Trophoblast cell (in vitro differentiated cells and primary cell): ENCODE results near the gene SAMD11.

Experiments used
- DNase-seq, 2 donors: peaks; one replicate each; pipeline ENCODE4 v3.0.0-alpha.2; 2016
- H2AFZ ChIP-seq: 2 replicates; pipeline ENCODE4 v1.6.1; 2013; ENCODE audit warnings: low read length, moderate library complexity, mild to moderate bottlenecking; ENCODE audit not compliant: insufficient read depth, poor library complexity
- H2AK5ac ChIP-seq: 2 replicates; pipeline ENCODE4 v1.6.1; 2013; ENCODE audit warnings: mild to moderate bottlenecking, low read length
- H2BK120ac ChIP-seq: 2 replicates; pipeline ENCODE4 v1.6.1; 2013; ENCODE audit warnings: low read length, mild to moderate bottlenecking, moderate library complexity; ENCODE audit not compliant: insufficient read depth, poor library complexity
- H2BK12ac ChIP-seq: 2 replicates; pipeline ENCODE4 v1.6.1; 2013; ENCODE audit warnings: mild to moderate bottlenecking, low read length, moderate library complexity
- H2BK5ac ChIP-seq: 2 replicates; pipeline ENCODE4 v1.6.1; 2013; ENCODE audit warnings: low read length, low read depth, moderate library complexity, mild to moderate bottlenecking; ENCODE audit not compliant: poor library complexity
- H3K14ac ChIP-seq: 2 replicates; pipeline ENCODE4 v1.6.1; 2013; ENCODE audit warnings: mild to moderate bottlenecking, low read length
- H3K18ac ChIP-seq: 2 replicates; pipeline ENCODE4 v1.6.1; 2013; ENCODE audit warnings: mild to moderate bottlenecking, low read length
- H3K23ac ChIP-seq: 2 replicates; pipeline ENCODE4 v1.6.1; 2013; ENCODE audit warnings: low read length
- H3K27ac ChIP-seq: 2 replicates; pipeline ENCODE4 v1.5.1; 2013; ENCODE audit warnings: low read depth, mild to moderate bottlenecking, inconsistent platforms, low read length, moderate library complexity
- H3K27me3 ChIP-seq: 2 replicates; pipeline ENCODE4 v1.6.1; 2013; ENCODE audit warnings: inconsistent platforms, mild to moderate bottlenecking, low read length, moderate library complexity; ENCODE audit not compliant: insufficient read depth
- H3K36me3 ChIP-seq, 2 experiments: 1 replicate in 1 of 2; 2 replicates in 1 of 2; pipeline ENCODE4 v1.6.1; 2013; ENCODE audit warnings: low read length in 2 of 2, mild to moderate bottlenecking in 2 of 2, moderate library complexity in 1 of 2; ENCODE audit not compliant: insufficient read depth in 2 of 2, control insufficient read depth in 1 of 2
- H3K4ac ChIP-seq: 2 replicates; pipeline ENCODE4 v1.6.1; 2013; ENCODE audit warnings: low read depth, mild to moderate bottlenecking, low read length, moderate library complexity
- H3K4me1 ChIP-seq, 2 experiments: 1 replicate in 1 of 2; 2 replicates in 1 of 2; pipeline ENCODE4 v1.6.1; 2013; ENCODE audit warnings: low read length in 2 of 2, mild to moderate bottlenecking in 2 of 2, moderate library complexity in 1 of 2; ENCODE audit not compliant: insufficient read depth in 2 of 2, control insufficient read depth in 1 of 2
- H3K4me2 ChIP-seq: 2 replicates; pipeline ENCODE4 v1.6.1; 2013; ENCODE audit warnings: inconsistent platforms, mild to moderate bottlenecking, low read length, moderate library complexity
- H3K4me3 ChIP-seq: 2 replicates; pipeline ENCODE4 v1.5.1; 2013; ENCODE audit warnings: mild to moderate bottlenecking, low read depth, low read length, inconsistent platforms
- H3K79me1 ChIP-seq: one replicate; pipeline ENCODE4 v1.6.1; 2013; ENCODE audit warnings: low read length
- H3K79me2 ChIP-seq: 2 replicates; pipeline ENCODE4 v1.6.1; 2013; ENCODE audit warnings: low read length, mild to moderate bottlenecking; ENCODE audit not compliant: control insufficient read depth, insufficient read depth, poor library complexity
- H3K9ac ChIP-seq: 2 replicates; pipeline ENCODE4 v1.6.1; 2013; ENCODE audit warnings: mild to moderate bottlenecking, low read length
- H3K9me3 ChIP-seq: 2 replicates; pipeline ENCODE4 v1.6.1; 2013; ENCODE audit warnings: low read depth, mild to moderate bottlenecking, control low read depth, inconsistent platforms, low read length; ENCODE audit not compliant: insufficient read depth
- H4K12ac ChIP-seq: 2 replicates; pipeline ENCODE4 v1.6.1; 2013; ENCODE audit warnings: low read depth, mild to moderate bottlenecking, low read length, moderate library complexity
- H4K8ac ChIP-seq: 2 replicates; pipeline ENCODE4 v1.6.1; 2013; ENCODE audit warnings: low read depth, mild to moderate bottlenecking, low read length, moderate library complexity
- H4K91ac ChIP-seq: one replicate; pipeline ENCODE4 v1.6.1; 2013; ENCODE audit warnings: low read depth, mild to moderate bottlenecking, low read length, moderate library complexity
- WGBS: extraction: QIAGEN DNeasy Blood & Tissue Kit; methylation state at CpG from one replicate; pipeline ENCODE4 v1.1.7; 2013; ENCODE audit warnings: missing lambda C conversion rate; ENCODE audit not compliant: insufficient read length, insufficient coverage; ENCODE audit errors: extremely low coverage; 5-methylcytosine and 5-hydroxymethylcytosine counted together

SAMD11 gene

DNA sequence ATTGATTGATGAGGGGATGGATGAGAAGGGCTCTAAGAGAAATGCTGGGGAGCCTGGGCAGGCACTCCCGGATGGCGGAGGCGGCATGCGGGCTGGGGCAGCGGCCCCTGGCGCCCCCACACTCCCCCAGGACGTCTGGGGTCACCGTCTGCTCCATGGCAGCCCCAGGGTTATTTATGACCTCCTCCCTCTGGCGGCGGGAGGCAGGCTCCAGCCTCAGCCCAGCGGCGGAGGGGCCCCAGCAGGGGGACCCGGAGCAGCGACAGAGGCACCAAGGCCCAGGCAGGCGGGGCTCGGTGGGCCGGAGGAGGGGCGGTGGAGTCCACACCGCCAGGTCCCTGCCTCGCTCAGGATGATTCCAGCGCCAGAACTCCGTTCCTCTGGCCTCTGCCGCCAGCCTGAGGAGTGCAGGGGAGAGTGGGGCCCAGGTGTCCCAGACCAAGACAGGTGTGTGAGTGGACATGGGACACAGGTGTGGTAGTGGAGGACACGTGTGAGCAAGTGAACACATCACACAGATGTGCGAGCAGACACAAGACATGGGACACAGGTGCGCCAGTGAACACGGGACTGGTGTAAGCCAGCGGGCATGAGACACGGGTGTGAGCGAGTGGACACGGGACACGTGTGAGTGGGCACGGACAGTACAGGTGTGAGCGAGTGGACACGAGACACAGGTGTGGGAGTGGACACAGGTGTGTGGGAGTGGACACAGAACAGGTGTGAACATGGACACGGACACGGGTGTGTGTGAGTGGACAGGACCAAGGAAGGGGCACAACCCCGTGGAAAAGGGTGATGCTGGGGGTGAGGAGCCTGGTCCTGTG, 2.5 kb upstream of the SAMD11 start:
- peaks cover 15% of the 10 kb centered on the region for H3K27me3 ChIP-seq

DNA sequence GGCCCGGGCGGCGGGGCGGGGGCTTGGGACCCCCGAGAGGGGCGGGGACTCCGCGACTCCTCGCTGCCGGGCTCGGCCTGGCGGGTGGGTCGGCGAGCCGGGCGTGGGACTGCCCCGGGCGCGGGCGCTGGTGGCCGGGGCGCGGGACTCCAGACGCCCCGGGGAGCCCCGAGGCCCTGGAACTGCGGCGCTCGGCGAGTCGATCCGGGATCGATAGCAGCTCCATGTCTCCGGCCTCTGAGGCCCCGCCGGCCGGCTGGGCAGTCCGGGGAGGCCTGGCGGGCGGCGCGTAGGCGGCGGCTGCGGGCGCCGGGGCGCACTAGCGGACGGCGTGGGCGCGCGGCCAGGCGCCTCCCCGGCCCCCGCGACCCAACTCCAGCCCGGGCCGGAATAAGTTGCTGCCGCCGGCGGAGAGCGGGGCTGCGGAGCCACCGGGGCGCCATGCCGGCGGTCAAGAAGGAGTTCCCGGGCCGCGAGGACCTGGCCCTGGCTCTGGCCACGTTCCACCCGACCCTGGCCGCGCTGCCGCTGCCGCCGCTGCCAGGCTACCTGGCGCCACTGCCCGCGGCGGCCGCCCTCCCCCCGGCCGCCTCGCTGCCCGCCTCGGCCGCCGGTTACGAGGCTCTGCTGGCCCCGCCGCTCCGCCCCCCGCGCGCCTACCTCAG, 400 bp downstream of the SAMD11 start:
- peak overlapping the region; percentile 44 for H3K18ac ChIP-seq
- H2BK5ac ChIP-seq = peak overlapping the region; percentile 10
- H3K23ac ChIP-seq = no peak overlapping the region
- H2AFZ ChIP-seq = no peak overlapping the region
- H3K27me3 ChIP-seq = peaks cover 15% of the 10 kb centered on the region
- peak overlapping the region; percentile 82 for H3K4me3 ChIP-seq
- H3K4ac ChIP-seq = no peak overlapping the region
- peaks cover 3% of the 10 kb centered on the region for H3K79me2 ChIP-seq
- H3K79me1 ChIP-seq = peaks cover 10% of the 10 kb centered on the region
- WGBS = no CpG with 5 or more reads among the region's 98 CpGs
- peaks cover 7 to 8% of the 10 kb centered on the region in 2 experiments for H3K36me3 ChIP-seq
- peak overlapping the region; percentile 2 for H2BK120ac ChIP-seq
- H3K9ac ChIP-seq = no peak overlapping the region
- H2BK12ac ChIP-seq = no peak overlapping the region
- H3K4me2 ChIP-seq = peak overlapping the region; percentile 80
- H3K27ac ChIP-seq = peak overlapping the region; percentile 5
- no peak for DNase-seq
- H4K12ac ChIP-seq = no peak overlapping the region
- peak overlapping the region; percentile 19 for H4K8ac ChIP-seq
- peaks cover 21 to 38% of the 10 kb centered on the region in 2 experiments for H3K4me1 ChIP-seq
- peaks cover 12% of the 10 kb centered on the region for H3K9me3 ChIP-seq
- H2AK5ac ChIP-seq = no peak overlapping the region
- H4K91ac ChIP-seq = peak overlapping the region; percentile 83
- H3K14ac ChIP-seq = peak overlapping the region; percentile 6

More for the DNA sequence above, 2.5 kb upstream of the SAMD11 start:
- H3K4me3 ChIP-seq = no peak overlapping the region
- H4K91ac ChIP-seq = peak overlapping the region; percentile 2
- peaks cover 4 to 5% of the 10 kb centered on the region in 2 experiments for H3K36me3 ChIP-seq
- H2BK120ac ChIP-seq = no peak overlapping the region
- peak; percentile 45 to 70 for DNase-seq
- no peak overlapping the region for H3K18ac ChIP-seq
- H3K27ac ChIP-seq = no peak overlapping the region
- H2AFZ ChIP-seq = no peak overlapping the region
- H4K8ac ChIP-seq = no peak overlapping the region
- no peak overlapping the region for H3K14ac ChIP-seq
- H3K79me2 ChIP-seq = peaks cover 3% of the 10 kb centered on the region
- no CpG with 5 or more reads among the region's 38 CpGs for WGBS
- H2BK5ac ChIP-seq = no peak overlapping the region
- peaks cover 21 to 36% of the 10 kb centered on the region in 2 experiments for H3K4me1 ChIP-seq
- peak overlapping the region; percentile 26 for H3K4me2 ChIP-seq
- H3K79me1 ChIP-seq = peaks cover 10% of the 10 kb centered on the region
- H3K9ac ChIP-seq = no peak overlapping the region
- H3K23ac ChIP-seq = no peak overlapping the region
- H2AK5ac ChIP-seq = peak overlapping the region; percentile 16
- H3K4ac ChIP-seq = no peak overlapping the region
- H4K12ac ChIP-seq = no peak overlapping the region
- H3K9me3 ChIP-seq = peaks cover 12% of the 10 kb centered on the region
- peak overlapping the region; percentile 34 for H2BK12ac ChIP-seq

DNA sequence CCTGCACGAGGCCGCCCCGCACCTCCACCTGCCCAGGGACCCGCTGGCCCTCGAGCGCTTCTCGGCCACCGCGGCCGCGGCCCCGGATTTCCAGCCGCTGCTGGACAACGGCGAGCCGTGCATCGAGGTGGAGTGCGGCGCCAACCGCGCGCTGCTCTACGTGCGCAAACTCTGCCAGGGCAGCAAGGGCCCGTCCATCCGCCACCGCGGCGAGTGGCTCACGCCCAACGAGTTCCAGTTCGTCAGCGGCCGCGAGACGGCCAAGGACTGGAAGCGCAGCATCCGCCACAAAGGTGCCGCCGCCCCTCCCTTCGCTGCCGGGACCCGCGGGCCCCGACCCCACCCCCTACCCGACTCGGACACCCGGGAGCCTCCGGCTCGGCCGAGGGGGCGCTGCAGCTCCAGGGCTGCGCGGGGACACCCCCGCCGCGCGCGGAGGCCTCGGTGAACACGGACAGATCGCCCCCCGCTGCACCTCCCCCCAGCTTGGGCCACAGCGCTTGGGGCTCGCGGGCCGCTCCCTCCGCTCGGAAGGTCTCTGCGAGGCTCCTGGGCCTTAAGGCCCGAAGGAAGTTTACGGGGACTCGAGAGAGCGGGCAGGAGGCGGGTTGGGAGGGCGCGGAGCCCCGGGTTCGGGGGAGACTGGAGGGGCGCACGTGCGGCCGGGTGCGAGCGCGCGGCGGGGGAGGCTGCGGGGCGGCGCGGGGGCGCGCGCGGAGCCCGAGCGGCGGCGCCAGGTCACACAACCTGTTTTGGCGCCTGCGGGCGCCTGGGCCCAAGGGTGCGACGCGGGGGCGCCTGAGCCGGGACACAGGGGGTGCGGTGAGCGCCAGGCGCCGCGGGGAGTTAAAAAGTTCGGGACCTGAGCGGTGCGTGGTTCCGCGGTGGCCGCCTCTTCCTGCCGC, 1.2 kb downstream of the SAMD11 start:
- Histone ChIP-seq H3K79me2 (peaks cover 3% of the 10 kb centered on the region), H3K4ac (no peak overlapping the region), H3K4me1 (peaks cover 21 to 36% of the 10 kb centered on the region in 2 experiments), H3K14ac (peak overlapping the region; percentile 70), H3K27me3 (peaks cover 15% of the 10 kb centered on the region), H2AFZ (peak overlapping the region; percentile 15), H3K9me3 (peaks cover 9% of the 10 kb centered on the region), H3K4me2 (peak overlapping the region; percentile 80), H3K27ac (peak overlapping the region; percentile 5), H3K23ac (no peak overlapping the region), H3K18ac (peak overlapping the region; percentile 59), H3K79me1 (peaks cover 10% of the 10 kb centered on the region), H2AK5ac (no peak overlapping the region), H3K9ac (peak overlapping the region; percentile 68), H4K12ac (no peak overlapping the region), H3K36me3 (peaks cover 7 to 8% of the 10 kb centered on the region in 2 experiments), H4K91ac (peak overlapping the region; percentile 83), H2BK12ac (no peak overlapping the region), H2BK120ac (peak overlapping the region; percentile 2), H2BK5ac (peak overlapping the region; percentile 12), H4K8ac (peak overlapping the region; percentile 55), H3K4me3 (peak overlapping the region; percentile 82)
- DNase-seq = no peak
- no CpG with 5 or more reads among the region's 120 CpGs for WGBS
